Liver (tissue), 9 donors: ENCODE measurements around the gene OR8D2. TPM values are rescaled to one million over a fixed set of nuclear protein-coding genes. Genes with fewer than 3 reads are reported as not detected.
"Not testable (repeated sequence)": the region's sequence is repeated elsewhere in the genome, so short reads cannot be mapped to it uniquely, and the experiment has no call there.

ENCODE experiments used
- DNase-seq: peaks from one replicate; pipeline ENCODE4 v3.0.0-alpha.2; 2017; ENCODE audit warnings: low spot score
- H3K27ac ChIP-seq, 2 donors: one replicate each; pipeline ENCODE4 v1.7.0; 2013; ENCODE audit warnings: inconsistent platforms in 2 of 2, low read length in 2 of 2, control low read depth in 1 of 2, low read depth in 1 of 2, mild to moderate bottlenecking in 1 of 2
- H3K27me3 ChIP-seq, 4 donors: one replicate each; pipeline versions ENCODE4 v1.6.1 to v1.7.0; 2013; ENCODE audit warnings: low read length in 3 of 4, inconsistent platforms in 1 of 4, mild to moderate bottlenecking in 1 of 4, moderate library complexity in 1 of 4; ENCODE audit not compliant: control insufficient read depth in 4 of 4, insufficient read depth in 4 of 4
- H3K36me3 ChIP-seq, 4 donors: one replicate each; pipeline versions ENCODE4 v1.6.1 to v1.7.0; 2013; ENCODE audit warnings: low read length in 3 of 4, mild to moderate bottlenecking in 3 of 4, low read depth in 1 of 4, moderate library complexity in 1 of 4; ENCODE audit not compliant: control insufficient read depth in 4 of 4, insufficient read depth in 3 of 4
- H3K4me1 ChIP-seq, 4 donors: one replicate each; pipeline versions ENCODE4 v1.6.1 to v1.7.0; 2013; ENCODE audit warnings: low read length in 3 of 4, mild to moderate bottlenecking in 3 of 4, moderate library complexity in 1 of 4; ENCODE audit not compliant: control insufficient read depth in 4 of 4, insufficient read depth in 4 of 4
- H3K4me3 ChIP-seq, 3 donors: one replicate each; pipeline versions ENCODE4 v1.6.1 to v1.7.0; 2013; ENCODE audit warnings: low read length in 3 of 3, control low read depth in 1 of 3, low read depth in 1 of 3, mild to moderate bottlenecking in 1 of 3
- H3K9ac ChIP-seq, 2 donors: one replicate each; pipeline ENCODE4 v1.7.0; 2013; ENCODE audit warnings: low read length in 2 of 2, mild to moderate bottlenecking in 2 of 2, moderate library complexity in 2 of 2, control low read depth in 1 of 2, low read depth in 1 of 2
- H3K9me3 ChIP-seq, 4 donors: one replicate each; pipeline versions ENCODE4 v1.6.1 to v1.7.0; 2013; ENCODE audit warnings: low read length in 3 of 4; ENCODE audit not compliant: control insufficient read depth in 4 of 4
- WGBS: extraction: QIAGEN DNeasy Blood & Tissue Kit; methylation state at CpG from one replicate; pipeline ENCODE4 v1.1.7; 2013; 5-methylcytosine and 5-hydroxymethylcytosine counted together
- polyA plus RNA-seq, 2 donors: library from polyadenylated mRNA; stranded (reverse) in 1 of 2; unstranded in 1 of 2; fragments of 200-250 nt in 1 of 2; fragments of >200 nt in 1 of 2; fragmentation: Nextera tagmentation in 1 of 2; extraction: Ambion mirVana in 1 of 2; gene quantifications; one replicate each; pipeline versions ENCODE4 v1.2.1 to v1.2.3, GENCODE V29; 2013 to 2015
- total RNA-seq, 2 donors: library from RNA; depleted of rRNA; stranded (reverse); fragments of >200 nt; gene quantifications; one replicate each; pipeline ENCODE4 v1.2.3, GENCODE V29; 2014
- TF ChIP-seq, protein P1 (sequence below): IDR thresholded peaks from 2 replicates; pipeline ENCODE4 v1.6.1; 2016; ENCODE audit warnings: antibody characterized with exemption, mild to moderate bottlenecking
- donor health status: healthy.
- donor health status: healthy.
- donor health status: healthy.
- donor health status: healthy.
- donor health status: healthy.

The OR8D2 gene
- total and polyA plus RNA-seq, 4 donors, result not detected

DNA sequence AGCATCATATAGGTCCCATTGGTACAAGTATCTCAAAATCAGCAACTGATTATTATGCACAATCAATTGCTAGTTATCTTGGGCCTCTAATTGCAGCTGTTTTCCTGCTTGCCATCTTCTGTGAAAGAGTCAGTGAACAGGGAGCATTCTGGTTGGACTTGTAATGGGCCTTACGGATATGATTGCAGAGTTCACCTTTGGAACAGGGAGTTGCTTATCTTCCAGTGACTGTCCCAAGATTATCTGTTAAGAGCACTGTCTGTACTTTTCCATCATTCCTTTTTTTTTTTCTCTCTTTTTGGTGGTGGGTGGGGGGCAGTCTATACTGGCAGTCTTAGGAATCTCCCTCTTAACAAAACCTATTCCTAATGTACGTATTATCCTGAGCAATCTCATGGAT is 46.0 kb downstream of the OR8D2 start (continued):
- TF ChIP-seq, protein P1, sequence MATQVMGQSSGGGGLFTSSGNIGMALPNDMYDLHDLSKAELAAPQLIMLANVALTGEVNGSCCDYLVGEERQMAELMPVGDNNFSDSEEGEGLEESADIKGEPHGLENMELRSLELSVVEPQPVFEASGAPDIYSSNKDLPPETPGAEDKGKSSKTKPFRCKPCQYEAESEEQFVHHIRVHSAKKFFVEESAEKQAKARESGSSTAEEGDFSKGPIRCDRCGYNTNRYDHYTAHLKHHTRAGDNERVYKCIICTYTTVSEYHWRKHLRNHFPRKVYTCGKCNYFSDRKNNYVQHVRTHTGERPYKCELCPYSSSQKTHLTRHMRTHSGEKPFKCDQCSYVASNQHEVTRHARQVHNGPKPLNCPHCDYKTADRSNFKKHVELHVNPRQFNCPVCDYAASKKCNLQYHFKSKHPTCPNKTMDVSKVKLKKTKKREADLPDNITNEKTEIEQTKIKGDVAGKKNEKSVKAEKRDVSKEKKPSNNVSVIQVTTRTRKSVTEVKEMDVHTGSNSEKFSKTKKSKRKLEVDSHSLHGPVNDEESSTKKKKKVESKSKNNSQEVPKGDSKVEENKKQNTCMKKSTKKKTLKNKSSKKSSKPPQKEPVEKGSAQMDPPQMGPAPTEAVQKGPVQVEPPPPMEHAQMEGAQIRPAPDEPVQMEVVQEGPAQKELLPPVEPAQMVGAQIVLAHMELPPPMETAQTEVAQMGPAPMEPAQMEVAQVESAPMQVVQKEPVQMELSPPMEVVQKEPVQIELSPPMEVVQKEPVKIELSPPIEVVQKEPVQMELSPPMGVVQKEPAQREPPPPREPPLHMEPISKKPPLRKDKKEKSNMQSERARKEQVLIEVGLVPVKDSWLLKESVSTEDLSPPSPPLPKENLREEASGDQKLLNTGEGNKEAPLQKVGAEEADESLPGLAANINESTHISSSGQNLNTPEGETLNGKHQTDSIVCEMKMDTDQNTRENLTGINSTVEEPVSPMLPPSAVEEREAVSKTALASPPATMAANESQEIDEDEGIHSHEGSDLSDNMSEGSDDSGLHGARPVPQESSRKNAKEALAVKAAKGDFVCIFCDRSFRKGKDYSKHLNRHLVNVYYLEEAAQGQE, result no peak

DNA sequence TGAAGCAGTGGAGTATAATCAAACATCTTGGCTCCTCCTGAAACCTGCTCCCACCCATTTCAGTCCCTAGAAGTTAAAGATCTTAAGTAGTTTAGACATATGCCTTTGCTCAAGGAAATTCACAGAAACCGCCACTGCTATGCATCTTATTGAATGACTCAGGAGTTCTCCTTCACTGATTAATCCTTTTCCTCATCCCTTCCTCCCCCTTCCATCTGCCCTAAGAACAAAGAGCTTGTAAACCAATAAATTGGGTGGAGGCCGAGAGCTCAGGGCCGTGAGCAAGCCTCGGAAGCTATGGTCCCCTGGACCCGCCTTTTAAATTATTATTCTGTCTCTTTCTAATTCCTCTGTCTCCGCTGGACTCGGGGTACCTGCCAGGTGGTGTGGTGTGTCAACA is 49.1 kb downstream of the OR8D2 start:
- H3K9ac ChIP-seq, H3K27me3 ChIP-seq, H3K4me1 ChIP-seq, H3K4me3 ChIP-seq, H3K9me3 ChIP-seq, H3K36me3 ChIP-seq, H3K27ac ChIP-seq, DNase-seq: not testable (repeated sequence)
- WGBS, result 68% methylated on average over 7 of the region's 7 CpGs

Other genes with a start within 250 kb of the OR8D2 start
- 1 to 10 TPM; 2.3 to 5.7 TPM for gene VWA5A, start 204.7 kb downstream of the OR8D2 start, total RNA-seq
- 1 to 10 TPM; 3.4 to 4.0 TPM for gene VWA5A, start 204.7 kb downstream of the OR8D2 start, polyA plus RNA-seq
- gene OR10D3, start 136.9 kb downstream of the OR8D2 start, total RNA-seq, result not detected
- not detected for gene OR10D3, start 136.9 kb downstream of the OR8D2 start, polyA plus RNA-seq
- not detected for gene OR8G1, start 79.1 kb downstream of the OR8D2 start, total RNA-seq
- gene OR8G1, start 79.1 kb downstream of the OR8D2 start, polyA plus RNA-seq, result not detected
- gene OR8G5, start 63.8 kb downstream of the OR8D2 start, total RNA-seq, result not detected
- gene OR8G5, start 63.8 kb downstream of the OR8D2 start, polyA plus RNA-seq, result not detected
- gene OR8D1, start 6.2 kb downstream of the OR8D2 start, total RNA-seq, result not detected
- not detected for gene OR8D1, start 6.2 kb downstream of the OR8D2 start, polyA plus RNA-seq
- not detected for gene OR8B2, start 64.3 kb upstream of the OR8D2 start, total RNA-seq
- not detected for gene OR8B2, start 64.3 kb upstream of the OR8D2 start, polyA plus RNA-seq
- not detected for gene OR8B3, start 78.8 kb upstream of the OR8D2 start, total RNA-seq
- gene OR8B3, start 78.8 kb upstream of the OR8D2 start, polyA plus RNA-seq, result not detected
- gene OR8B4, start 104.7 kb upstream of the OR8D2 start, total RNA-seq, result not detected
- not detected for gene OR8B4, start 104.7 kb upstream of the OR8D2 start, polyA plus RNA-seq
- gene OR8B8, start 125.5 kb upstream of the OR8D2 start, total RNA-seq, result not detected
- gene OR8B8, start 125.5 kb upstream of the OR8D2 start, polyA plus RNA-seq, result not detected
- not detected for gene OR8B12, start 223.5 kb upstream of the OR8D2 start, total RNA-seq
- not detected for gene OR8B12, start 223.5 kb upstream of the OR8D2 start, polyA plus RNA-seq
- not detected for gene OR8A1, start 249.8 kb upstream of the OR8D2 start, total RNA-seq
- gene OR8A1, start 249.8 kb upstream of the OR8D2 start, polyA plus RNA-seq, result not detected